AG08395 (cell line): Measurements from ENCODE around the gene TRPM5.

ENCODE experiments used
- DNase-seq: peaks from one replicate; pipeline ENCODE4 v3.0.0; 2012; ENCODE audit warnings: mixed read lengths, low spot score

TRPM5 gene

DNA sequence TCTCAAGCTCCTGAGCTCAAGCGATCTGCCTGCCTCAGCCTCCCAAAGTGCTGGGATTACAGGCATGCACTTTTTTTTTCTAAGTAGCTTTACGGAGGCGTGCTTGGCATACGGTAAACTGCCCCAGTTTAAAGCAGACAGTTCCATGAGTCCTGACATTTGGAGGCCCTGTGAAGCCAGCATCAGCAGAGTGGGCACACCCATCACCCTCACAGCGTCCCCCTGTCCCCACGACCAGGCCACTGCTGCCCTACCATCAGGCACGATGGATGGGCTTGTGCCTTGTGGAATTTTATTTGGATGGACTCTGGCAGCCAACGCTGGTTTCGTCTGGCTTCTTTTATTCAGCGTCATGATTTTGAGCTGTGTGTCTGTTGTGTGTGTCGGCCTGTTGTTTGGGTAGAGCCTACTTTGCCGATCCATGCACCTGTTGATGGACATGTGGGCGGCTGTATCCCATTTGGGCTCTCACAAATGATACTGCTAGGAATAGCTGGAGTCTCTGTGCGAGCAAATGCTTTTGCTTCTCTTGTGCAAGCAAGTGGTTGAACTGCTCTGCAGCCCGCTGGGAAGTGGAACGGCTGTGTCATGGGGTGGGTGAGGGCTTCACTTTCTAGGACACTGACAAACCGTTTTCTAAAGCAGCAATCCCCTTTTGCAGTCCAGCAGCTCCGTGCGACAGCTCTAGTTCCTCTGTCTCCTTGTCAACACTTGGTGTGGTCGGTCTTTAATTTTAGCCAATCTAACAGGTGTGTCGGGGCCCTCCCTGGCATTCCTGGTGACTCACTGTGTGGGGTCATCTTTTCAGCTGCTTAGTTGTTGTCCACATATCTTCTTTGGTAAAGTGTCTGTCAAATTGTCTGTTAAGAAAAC lies 24.3 kb upstream of the TRPM5 start:
- DNase-seq = no peak

DNA sequence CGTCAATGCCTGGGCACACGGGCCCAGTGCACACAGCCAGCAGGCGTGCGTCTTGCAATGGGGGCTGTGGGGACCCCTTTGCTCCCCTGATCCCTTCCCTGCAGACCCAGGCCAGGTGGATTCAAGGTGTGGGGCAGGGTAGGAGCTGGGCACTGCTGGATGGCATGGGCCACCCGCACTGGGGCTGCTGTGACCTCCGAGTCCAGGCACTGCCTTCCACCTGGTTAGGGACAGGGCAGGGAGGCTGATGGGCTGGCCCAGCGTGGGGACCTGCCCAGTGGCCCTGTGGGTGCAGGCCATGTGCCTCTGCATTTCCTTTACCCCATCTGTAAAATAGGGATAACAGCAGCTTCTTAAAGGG lies 23.4 kb upstream of the TRPM5 start:
- no peak for DNase-seq

DNA sequence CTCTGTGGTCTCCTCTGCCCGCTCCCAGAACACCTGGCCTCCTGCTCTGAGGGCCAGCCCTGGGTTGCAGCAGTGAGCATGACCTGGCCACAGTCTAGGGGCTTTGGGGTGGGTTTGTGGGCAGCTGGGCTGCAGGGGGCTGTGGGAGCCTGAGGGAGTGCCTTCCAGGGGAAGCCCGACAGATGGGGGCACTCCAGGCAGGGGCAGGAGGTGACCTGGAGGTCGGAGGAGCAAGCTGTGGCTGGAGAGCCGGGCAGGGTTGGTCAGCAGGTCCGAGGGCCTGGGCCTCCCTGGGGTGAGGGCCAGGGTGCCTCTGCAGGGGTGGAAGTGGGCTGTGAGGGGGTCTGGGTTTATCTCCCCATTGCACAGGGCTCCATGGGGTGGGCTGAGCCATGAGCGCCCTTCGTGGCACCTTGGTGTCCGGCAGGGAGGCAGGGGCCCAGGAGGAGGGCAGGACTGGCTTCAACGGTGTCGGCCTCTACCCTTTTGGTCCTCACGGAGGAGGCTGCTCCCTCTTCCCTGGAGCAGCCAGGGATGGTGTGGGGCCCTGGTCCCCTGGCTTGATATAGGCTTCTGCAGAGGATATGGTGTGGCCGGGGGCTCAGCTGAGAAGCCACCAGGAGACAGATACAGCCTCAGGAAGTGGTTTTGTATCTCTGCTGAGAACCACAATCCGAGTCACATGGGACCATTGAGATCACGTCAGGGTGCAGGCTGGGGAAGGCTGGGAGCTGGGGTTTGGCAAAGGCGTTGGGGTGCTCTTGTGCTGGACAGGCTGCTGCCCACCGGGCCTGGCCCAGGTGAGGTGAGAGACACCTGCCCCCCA lies 22.8 kb upstream of the TRPM5 start:
- DNase-seq = no peak

DNA sequence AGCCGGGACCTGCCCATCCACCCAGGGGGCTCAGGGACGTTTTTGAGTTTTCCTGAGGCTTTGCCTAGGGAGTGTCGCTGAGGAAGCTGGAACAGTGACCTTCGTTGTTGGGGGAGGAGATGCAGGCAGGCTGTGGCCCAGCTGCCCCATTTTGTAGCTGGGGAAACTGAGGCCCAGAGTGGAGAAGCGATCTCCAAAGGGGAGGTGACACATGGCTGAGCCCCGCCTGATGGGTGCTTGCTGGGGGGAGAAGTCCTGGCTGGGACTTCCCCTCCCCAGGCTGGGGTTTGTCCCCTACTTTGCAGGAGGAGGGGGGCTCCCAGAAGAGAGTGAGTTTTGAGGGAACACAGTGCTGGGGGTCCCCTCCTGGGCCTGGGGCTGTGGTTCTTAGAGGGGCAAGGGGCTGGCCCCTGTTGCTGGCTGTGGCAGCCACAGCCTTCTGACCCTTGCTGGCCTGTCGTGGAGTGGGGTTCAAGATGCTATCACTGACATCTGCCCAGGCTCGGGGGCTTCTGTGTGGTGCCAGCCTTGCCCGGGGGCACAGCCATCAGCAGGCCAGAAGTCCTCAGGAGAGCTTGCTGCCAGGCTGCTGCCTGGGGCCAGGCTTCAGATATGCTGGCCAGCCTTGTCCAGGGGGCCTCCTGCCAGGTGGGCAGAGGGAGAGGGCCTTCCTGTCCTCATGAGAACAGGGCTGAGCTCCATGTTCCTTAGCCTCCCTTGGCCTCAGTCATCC lies 21.9 kb upstream of the TRPM5 start:
- no peak for DNase-seq

DNA sequence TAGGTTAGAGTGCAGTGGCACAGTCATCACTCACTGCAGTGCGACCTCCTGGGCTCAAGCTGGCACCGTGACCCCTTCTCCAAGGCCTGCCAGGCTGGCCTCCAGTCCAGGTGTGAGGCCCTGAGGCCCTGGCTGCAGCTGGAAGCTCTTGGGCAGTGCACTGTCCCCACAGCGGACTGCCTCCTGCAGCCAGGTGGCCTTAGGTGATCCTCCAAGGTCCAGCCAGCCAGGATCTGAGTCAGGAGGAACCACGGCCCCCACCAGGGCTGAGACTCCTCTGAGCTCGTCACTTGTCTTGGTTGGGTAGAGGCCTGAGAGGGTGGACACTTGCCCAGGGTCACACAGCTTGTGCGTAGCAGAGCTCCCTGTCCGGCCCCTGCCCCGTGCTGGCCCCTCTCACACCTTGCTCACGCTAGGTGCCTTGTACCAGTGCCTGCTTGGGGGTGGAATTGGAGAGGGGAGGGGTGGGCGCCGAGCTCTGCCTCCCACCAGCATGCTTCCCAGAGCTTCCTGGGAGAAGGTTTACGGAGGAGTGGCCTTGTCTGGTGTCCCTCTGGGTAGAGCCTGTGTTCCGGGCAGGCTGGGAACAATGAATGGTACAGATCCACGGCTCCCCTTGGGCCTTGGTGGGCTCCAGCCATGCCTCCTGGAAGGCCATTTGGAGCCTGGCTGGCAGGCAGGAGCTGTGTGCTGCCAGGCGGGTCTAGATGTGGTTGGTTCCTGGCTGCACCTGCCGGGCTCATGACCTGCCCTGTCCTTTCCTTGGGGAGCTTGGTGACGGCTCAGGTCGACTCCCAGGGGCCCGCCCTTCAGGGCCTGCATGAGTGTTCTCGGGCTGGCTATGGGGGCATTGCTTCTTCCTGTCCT lies 21.1 kb upstream of the TRPM5 start:
- DNase-seq = no peak

DNA sequence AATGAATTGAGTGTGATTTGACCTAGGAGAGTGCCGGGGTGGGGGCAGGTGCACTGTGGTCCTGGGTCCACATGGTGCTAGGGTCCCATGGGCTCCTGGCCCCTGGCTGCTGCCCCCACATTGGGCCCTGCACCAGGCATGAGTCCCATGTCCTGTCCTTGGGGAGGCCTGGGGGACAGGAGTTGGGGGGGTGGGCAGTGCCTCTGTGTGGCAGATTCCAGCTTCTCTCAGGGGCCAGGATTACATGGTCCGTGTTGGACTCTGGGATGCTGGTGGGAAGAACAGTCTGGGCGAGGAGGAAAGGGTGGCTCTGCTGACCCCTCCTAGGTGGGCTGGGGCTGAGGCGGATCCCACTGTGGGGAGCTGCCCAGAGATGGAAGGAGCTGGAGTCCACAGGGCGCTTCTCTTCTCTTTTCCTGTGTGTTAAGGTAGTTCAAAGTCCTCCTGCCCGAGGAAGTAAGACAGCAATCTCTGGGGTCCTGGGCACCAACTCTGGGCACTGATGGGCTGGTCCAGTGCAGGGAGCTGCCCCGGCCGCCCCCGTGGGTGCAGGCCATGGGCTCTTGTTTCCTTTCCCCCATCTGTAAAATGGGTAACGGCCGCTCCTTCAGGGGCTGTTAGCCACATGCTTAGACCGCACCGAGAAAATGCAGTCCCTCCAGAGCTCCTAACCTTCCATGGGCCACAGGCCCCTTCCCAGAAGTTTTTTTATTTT lies 20.3 kb upstream of the TRPM5 start:
- no peak for DNase-seq

DNA sequence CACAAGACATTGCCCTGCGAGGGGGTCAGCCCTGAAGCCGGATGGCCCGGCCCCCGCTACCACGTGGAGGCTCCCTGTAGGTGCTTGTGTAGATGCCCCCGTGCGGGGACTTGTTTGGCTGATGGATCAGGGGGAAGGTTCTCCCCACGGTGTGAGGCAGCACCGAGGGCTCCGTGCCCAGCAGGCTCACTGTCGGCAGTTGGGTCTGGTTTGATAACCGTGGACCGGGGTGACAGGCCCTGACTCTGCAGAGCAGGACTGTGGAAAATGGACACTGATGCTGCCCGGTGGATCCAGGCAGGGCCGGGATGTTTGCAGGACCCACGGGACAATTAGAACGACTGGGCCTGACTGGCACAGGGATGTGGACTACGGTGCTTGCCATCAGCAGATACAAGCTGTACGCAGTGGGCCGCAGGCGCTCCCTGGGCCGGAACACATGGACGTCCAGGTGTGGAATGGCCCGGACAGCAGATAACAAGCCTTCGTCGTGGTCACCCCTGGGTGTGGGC lies 19.5 kb upstream of the TRPM5 start:
- no peak for DNase-seq

DNA sequence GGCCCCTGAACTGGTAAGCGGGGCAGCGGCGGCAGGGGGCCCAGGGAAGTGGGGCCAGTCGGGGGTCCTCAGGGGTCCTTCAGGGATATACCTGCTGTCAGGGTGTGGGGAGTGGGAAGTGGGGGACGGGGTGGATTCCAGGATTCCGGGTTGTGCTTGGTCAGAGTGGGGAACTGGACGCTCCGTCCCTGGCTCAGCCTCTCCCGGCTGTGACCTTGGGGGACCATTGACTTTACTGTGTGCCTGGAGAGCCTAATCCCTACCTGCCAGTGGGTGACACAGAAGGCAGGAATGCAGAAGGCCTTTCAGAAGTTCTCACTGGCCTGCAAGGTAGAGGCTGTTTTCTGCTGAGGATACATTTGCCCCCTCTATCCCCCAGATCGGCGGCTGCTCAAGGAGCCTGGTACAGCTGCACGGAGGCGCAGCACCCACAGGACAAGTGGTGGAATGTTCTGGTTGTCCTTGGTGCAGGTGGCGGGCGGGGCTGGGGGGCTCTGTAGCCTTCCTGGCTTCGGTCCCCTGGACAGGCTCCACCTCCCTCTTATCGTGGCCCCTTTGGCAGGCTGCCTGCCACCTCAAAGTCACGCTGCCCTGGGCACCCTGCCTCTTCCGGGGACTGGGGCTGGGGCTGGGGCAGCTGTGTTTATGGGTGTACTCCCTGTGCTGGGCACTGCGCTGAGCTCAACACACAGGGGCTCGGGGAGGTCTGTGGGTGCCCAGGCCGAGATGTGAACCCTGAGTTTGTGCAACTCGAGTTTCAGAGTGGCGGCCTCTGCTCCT lies 18.9 kb upstream of the TRPM5 start:
- no peak for DNase-seq

DNA sequence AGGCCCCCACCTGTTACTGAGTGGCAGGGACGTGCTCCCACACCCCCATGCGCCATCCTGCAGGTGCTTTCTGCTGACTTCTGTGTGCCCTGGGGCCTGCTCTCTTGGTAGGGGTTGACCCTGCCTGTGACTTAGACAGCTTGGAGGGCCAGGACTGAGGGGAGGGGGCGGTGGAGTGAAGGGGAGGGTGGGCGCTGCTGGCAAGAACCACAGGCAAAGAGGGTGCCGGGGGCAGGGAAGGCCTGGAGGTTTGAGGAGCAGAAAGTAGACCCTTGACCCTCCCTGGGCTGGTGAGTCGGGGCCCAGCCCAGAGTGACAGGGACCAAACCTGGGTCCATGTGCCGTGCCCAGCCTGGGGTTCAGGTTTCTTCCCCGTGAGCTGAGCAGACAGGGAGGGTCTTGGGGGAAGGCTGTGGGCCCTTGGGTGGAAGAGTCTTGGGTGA lies 18.2 kb upstream of the TRPM5 start:
- DNase-seq = no peak

DNA sequence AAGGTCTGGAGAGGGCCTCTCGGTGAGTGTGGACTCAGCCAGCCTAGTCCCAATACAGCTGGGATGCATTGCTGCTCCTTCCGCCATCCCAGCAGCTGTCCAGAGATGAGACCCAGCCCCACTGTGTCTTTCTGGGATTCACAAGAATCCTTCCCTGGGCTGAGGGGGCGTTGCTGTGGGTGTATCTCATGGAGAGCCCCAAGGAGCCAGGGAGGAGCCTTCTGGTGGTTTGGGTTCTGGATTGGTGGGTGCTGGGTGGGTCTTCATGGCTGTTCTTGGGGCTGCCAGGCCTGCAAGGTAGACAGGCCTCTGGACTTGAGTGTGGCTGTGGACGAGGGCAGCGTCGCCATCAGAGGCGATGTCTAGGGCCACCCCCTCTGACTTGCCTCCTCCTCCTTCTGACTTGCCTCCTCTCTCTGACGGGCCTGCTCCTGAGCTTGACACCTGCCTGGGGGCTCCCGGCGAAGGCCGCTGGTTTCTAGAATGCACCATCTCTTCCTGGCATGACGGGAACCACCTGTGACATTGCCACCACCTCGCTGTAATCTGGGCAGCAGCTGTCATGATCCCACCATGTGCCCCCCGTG lies 17.7 kb upstream of the TRPM5 start:
- DNase-seq = no peak

DNA sequence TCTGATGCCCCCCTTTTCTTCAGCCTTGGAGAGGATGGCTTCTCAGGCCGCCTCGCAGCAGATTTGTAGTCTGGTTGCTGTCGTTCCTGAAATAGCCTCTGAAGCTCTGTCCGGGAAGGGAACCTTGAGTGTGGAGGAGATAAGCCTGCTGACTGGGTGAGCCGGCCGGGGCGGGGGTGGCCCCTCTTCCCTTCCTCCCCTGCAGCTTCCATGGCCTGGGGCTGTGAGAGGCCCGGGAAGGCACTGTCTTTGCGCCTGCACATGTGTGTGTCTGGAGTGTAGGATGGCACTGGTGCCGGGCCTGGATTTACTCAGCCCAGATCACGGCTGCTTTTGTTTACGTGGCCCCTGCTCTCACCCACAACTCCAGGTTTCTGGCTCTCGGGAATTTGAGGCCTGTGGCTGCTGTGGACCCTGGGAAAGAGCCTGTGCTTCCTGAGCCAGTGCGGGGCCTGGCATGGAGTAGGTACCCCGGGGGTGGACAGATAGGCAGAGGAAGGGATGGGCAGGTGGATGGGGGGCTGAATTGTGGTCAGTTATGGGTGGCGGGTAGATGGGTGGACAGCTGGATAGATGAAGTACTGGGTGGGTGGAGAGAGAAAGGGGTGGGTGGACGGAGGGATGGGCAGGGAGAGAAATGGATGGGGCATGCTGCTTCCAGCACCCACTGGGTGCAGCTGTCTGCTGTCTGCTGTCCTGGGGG lies 17.1 kb upstream of the TRPM5 start:
- DNase-seq = no peak

DNA sequence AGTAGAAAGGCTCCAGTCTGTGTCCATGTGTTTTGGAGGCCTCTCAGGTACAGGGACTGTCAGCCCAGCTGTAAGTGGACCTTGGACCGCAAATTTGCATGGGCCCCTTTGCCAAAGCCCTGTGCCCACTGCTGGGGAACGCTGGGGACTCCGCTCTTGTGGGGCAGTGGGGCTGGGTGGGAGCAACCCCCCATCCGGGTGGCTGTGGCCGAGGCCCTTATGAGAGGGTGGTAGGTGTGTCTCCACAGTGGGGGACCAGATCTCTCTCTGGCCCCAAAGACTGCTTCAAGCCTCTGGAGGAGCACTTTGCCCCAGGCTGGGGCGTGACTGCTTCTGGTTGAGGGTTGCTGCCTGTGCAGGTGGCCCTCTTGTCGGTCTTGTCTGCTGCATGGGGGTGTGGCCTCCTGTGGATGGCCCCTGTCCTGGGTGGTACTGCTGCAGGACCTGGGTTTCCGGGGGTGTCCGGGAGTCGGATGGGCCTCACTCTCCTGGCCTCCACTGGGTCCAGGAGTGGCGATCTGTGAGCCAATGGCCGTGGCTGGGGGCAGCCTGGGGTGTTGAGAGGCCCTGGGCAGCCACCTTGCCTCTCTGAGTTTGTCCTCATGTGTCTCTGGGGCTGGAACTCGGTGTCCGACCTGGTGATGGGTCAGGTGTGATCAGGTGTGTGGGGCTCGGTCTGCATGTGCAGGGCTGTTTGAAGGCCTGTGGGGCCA lies 16.4 kb upstream of the TRPM5 start:
- DNase-seq = no peak

DNA sequence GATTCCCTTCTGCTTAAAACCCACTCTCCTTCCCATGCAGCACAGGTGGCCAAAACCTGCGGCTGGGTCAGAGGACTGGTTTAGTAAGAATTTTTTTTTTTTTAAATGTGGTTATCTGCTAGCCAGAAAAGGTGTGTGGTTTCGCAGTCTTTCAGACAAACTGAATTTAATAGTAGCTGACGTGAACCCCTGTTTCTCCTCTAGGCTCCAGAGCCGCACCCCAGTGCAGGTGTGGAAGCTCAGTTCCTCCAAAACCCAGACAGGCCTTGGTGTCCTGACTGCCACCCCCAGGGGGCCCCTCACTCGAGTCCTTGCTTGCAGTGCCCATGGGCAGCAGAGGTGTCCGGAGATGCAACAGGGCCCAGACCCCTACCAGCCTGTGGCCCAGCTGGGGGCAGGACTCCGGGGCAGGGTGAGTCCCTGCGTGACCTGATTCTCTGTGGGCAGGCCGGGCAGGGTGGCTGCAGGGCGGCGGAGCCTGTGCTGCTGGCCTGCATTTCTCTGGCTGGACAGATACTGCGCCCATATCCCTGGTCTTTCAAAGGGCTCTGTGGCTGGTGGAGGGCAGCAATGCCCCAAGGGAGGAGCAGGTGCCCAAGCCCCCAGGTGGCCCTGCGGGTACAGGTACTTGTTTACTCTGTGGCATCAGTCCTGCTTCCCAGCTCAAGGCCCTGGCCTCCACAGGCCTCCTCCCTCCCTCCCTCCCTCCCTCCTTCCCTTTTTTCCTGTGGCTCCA lies 15.7 kb upstream of the TRPM5 start:
- DNase-seq = no peak

DNA sequence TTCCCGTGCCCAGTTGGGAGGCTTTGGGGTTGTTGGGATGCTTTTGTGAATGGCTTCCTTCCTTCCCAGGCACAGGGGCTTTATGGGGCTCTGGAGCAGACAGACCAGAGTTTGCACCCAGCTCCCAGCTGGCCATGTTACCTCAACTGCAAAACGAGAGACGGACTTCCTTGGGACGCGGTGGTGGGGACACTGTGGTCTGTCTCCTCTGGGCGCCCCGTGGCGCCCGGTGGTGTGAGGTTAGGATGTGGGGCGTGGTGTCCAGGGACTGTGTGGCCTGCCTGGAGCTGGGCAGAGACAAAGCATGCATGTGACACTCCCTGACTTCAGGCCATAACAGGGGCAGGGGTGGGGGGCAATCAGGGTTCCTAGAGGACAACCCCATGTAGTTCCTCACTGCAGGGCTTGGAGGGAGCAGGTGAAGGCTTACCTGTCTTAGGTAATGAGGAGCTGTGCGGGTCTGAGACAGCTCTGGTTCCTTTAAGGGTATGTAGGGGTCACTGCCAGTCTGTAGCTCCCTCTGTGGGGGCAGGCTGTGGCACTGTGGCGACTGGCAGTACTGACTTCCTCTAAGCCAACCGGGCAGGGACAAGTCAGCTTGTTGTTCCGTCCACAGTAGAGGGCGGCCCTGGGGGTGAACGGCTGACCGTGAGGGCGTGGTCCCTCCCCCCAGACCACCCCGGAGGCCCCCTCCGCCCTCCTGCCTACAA lies 14.9 kb upstream of the TRPM5 start:
- no peak for DNase-seq

DNA sequence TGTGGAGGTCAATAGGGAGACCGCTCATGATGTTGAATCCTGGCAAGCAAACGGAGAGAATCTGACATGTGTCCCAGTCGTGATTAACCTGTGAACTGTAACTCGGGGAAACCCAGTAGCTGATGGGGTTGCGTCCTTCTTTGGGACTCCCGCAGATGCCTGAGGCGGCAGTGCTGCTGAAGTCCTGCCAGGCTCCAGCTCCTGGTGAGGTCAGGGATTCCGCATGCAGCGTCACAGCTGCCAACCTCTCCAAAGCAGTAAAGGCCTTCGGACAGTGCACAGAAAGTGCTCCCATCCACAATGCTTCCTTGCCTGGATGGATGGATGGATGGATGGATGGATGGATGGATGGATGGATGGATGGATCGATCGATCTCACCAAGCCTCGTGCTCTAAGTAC lies 14.0 kb upstream of the TRPM5 start:
- no peak for DNase-seq

DNA sequence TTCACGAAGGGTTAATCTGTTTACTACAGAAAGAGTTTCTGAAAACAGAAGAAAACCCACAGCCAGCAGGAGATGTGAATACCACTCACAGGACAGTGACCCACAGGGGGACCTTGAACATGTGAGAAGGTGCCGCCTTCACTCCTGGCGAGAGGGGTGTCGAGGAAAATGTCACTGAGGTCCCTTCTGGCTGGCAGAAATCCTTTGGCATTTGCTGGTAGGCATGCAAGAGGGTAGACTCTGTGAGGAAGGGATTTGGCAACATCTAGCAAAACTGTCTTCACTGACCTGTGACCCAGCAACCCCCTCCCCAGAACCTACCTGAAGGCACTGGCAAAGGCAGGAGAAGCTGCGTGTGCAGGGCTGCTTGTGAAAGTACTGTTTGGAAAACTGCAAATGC lies 9.1 kb upstream of the TRPM5 start:
- DNase-seq = no peak
